Fibroblast of lung (primary cell): Measurements from ENCODE around the gene HYAL1.

ENCODE experiments used
- CTCF ChIP-seq, 2 donors: IDR thresholded peaks in 1 of 2; conservative IDR thresholded peaks in 1 of 2; 1 replicate in 1 of 2; 2 replicates in 1 of 2; pipeline ENCODE4 v1.5.1; 2011 to 2012; ENCODE audit warnings: low read length in 2 of 2, control low read depth in 1 of 2, inconsistent platforms in 1 of 2, low read depth in 1 of 2, mild to moderate bottlenecking in 1 of 2
- EZH2 ChIP-seq: IDR thresholded peaks from 2 replicates; pipeline ENCODE4 v1.5.1; 2012; ENCODE audit warnings: low read length, control low read depth, mild to moderate bottlenecking; ENCODE audit errors: missing control alignments

DNA sequence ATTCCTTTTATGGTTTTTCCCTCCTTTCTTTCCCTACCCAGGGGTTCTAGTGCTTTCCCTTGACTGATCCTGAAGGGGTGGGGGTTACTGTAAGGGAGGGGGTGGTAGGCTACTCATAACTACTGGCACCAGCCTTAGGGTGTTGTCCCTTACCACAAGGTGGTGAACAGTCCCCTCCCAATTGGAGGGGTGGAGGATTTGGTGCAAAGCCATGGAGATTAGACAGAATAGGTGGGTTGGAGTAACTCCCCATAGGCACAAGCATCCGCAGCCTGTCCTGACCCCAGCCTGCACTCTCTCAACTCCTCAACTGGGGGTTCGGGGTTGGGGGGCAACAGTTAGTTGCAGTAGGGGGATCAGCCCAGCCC, 21.7 kb upstream of the HYAL1 start:
- no peak for TF ChIP-seq EZH2
- TF ChIP-seq CTCF (conservative IDR thresholded peaks at IDR 0.05 in 1 of 2, IDR thresholded peaks at IDR 0.05 in 1 of 2; ENCODE audit: low read depth in 1 of 2, low read length in 2 of 2), result no peak
